GM13976 (cell line): ENCODE measurements around the gene MYL9.

Experiments used
- DNase-seq: peaks from one replicate; pipeline ENCODE4 v3.0.0; 2012; ENCODE audit warnings: low spot score
- CTCF ChIP-seq: IDR thresholded peaks from 2 replicates; pipeline ENCODE4 v1.5.1; 2012; ENCODE audit warnings: borderline replicate concordance, mild to moderate bottlenecking; ENCODE audit not compliant: insufficient read depth; ENCODE audit errors: extremely low read depth, missing control alignments, control extremely low read depth
- in situ Hi-C: fragments of 300-500 bp; cut with MboI; formaldehyde crosslinking; loops from one replicate; pipeline ENCODE4 v1.12.0; 2022; ENCODE audit warnings: low sequenced_read_pairs, mixed read lengths, inconsistent platforms; ENCODE audit not compliant: unreplicated experiment

The MYL9 gene

DNA sequence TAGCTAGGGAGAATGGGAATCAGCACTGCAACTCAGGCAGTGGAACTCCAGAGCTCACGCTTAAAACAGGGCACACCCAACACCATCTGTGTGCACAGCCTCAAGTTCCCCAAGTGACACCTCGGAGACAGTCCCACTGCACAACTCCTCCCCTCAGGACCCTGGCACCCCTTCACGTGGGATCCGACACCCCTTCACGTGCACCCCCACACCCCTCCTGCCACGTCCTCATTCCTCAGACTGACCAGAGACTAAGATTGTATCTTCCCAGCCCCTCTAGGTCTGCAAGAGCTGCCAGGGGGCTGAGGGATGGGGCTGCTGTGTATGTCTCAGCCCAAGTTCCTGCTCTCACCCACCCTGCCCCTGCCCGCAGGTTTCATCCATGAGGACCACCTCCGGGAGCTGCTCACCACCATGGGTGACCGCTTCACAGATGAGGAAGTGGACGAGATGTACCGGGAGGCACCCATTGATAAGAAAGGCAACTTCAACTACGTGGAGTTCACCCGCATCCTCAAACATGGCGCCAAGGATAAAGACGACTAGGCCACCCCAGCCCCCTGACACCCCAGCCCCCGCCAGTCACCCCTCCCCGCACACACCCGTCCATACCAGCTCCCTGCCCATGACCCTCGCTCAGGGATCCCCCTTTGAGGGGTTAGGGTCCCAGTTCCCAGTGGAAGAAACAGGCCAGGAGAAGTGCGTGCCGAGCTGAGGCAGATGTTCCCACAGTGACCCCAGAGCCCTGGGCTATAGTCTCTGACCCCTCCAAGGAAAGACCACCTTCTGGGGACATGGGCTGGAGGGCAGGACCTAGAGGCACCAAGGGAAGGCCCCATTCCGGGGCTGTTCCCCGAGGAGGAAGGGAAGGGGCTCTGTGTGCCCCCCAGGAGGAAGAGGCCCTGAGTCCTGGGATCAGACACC lies 7.6 kb downstream of the MYL9 start:
- in situ Hi-C loops, result no loop called here
- no peak for TF ChIP-seq CTCF
- peak; percentile 32 for DNase-seq

DNA sequence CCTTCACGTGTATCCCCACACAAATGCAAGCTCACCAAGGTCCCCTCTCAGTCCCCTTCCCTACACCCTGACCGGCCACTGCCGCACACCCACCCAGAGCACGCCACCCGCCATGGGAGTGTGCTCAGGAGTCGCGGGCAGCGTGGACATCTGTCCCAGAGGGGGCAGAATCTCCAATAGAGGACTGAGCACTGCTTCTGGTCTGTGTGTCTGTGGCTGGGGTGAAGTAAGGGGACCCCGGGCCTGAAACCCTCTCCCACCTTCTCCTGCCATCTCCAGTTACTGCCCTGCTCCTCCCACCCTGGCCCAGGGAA lies 8.3 kb downstream of the MYL9 start:
- in situ Hi-C loops, result no loop called here
- peak; percentile 32 for DNase-seq
- no peak for TF ChIP-seq CTCF

GRCh38 chr20:36549942-36550789 lies 8.8 kb downstream of the MYL9 start:
- DNase-seq, result peak; percentile 29
- in situ Hi-C loops, result no loop called here
- TF ChIP-seq CTCF, result no peak

DNA sequence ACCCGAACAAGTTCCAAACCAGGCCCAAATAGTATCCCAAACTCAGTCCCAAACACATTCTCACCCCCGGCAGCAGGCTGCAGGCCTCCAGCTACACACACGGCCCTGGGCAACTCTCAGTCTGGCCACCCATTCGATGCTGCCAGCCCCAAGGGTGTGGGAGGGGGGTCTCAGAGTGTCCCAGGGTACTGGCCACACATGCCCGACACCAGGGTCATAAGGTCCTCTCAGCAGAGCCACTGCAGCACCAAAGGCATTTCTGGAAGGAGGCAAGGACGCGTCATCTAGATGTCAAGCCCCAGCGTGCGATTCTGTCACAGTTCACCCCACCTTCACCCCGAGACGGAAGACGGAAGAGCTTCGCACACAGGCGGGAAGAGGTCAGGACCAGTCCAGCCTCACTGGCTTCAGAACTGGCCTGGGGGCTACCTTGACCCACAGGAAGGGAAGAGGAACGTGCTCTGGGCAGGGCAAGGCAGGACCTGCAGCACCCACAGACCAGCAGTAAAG lies 9.5 kb downstream of the MYL9 start:
- DNase-seq, result no peak
- in situ Hi-C loops, result no loop called here
- no peak for TF ChIP-seq CTCF

GRCh38 chr20:36555248-36555647 lies 13.9 kb downstream of the MYL9 start:
- DNase-seq, result no peak
- in situ Hi-C loops, result no loop called here
- TF ChIP-seq CTCF, result no peak

DNA sequence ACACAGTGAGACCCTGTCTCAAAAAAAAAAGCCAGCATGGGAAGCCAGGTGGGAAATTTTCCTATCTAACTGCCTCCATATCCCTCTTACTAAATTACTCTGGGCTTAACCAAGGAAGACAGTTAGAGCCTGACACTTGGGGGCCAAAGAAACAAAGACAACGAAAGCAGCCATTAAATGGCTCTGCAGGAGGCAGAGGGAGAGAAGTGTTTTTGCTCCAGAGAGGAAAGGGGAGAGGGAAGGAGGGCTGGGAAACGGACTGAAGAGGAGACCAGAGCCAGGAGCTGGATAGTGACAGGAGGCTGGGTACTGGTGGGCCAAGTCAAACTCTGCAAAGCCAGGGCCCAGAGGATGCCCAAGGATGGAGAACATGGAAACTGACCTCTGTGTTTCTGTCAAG lies 21.4 kb downstream of the MYL9 start:
- TF ChIP-seq CTCF, result no peak
- no peak for DNase-seq

More for the DNA sequence above, 21.4 kb downstream of the MYL9 start:
- in situ Hi-C loops, result no loop called here
